Right atrium auricular region (tissue), 2 donors: ENCODE data around the gene NAA80. TPM values are rescaled to one million over a fixed set of nuclear protein-coding genes. Genes with fewer than 3 reads are reported as not detected.

ENCODE experiments used
- DNase-seq: peaks from one replicate; pipeline ENCODE4 v3.0.0-alpha.2; 2019; ENCODE audit warnings: low spot score
- H3K27ac ChIP-seq, 2 donors: fragments of 200-600 bp; sonication (generic); 1 replicate in 1 of 2; 2 replicates in 1 of 2; pipeline ENCODE4 v1.5.1; 2016 to 2019
- H3K27me3 ChIP-seq, 2 donors: fragments of 200-600 bp; sonication (generic); one replicate each; pipeline versions ENCODE4 v1.5.1 to v1.6.0; 2017 to 2019
- H3K36me3 ChIP-seq: fragments of 200-600 bp; sonication (generic); one replicate; pipeline ENCODE4 v1.5.1; 2016
- H3K4me1 ChIP-seq, 2 donors: fragments of 200-600 bp; sonication (generic); one replicate each; pipeline versions ENCODE4 v1.5.1 to v1.6.0; 2017 to 2019
- H3K4me3 ChIP-seq, 2 donors: fragments of 200-600 bp; sonication (generic); 1 replicate in 1 of 2; 2 replicates in 1 of 2; pipeline ENCODE4 v1.5.1; 2017 to 2019; ENCODE audit warnings: mild to moderate bottlenecking in 1 of 2, moderate library complexity in 1 of 2
- H3K9me3 ChIP-seq, 2 donors: fragments of 200-600 bp; sonication (generic); one replicate each; pipeline ENCODE4 v1.5.1; 2019
- CTCF ChIP-seq, 2 donors: fragments of 200-600 bp; sonication (generic); IDR thresholded peaks; one replicate each; pipeline ENCODE4 v1.5.1; 2019; ENCODE audit warnings: antibody characterized with exemption in 2 of 2
- total RNA-seq, 2 donors: library from RNA; depleted of rRNA; stranded (reverse); fragments of >200 nt; gene quantifications; one replicate each; pipeline ENCODE4 v1.1.0, GENCODE V29; 2016

Gene NAA80
- total RNA-seq, 2 donors from 2014 or later: 9.0 to 10.7 TPM

- Histone ChIP-seq H3K4me1 (peaks cover 0 to 46% of the 10 kb centered on the region in 2 donors), H3K27ac (no peak overlapping the region)
Observed at GRCh38 chr3:50297384-50297775, 1.8 kb downstream of the NAA80 start.

GRCh38 chr3:50296721-50297383 is 2.4 kb downstream of the NAA80 start:
- no peak for DNase-seq

More at GRCh38 chr3:50297384-50297775, 1.8 kb downstream of the NAA80 start:
- Histone ChIP-seq H3K9me3 (no peaks in the 10 kb centered on the region), H3K36me3 (no peaks in the 10 kb centered on the region), H3K4me3 (no peak overlapping the region), H3K27me3 (no peaks in the 10 kb centered on the region)
- no peak for DNase-seq
- TF ChIP-seq CTCF (IDR thresholded peaks at IDR 0.05): no peak

GRCh38 chr3:50295553-50296431 is 3.4 kb downstream of the NAA80 start:
- H3K4me1 ChIP-seq: peaks cover 0 to 49% of the 10 kb centered on the region in 2 donors
- H3K36me3 ChIP-seq: no peaks in the 10 kb centered on the region
- H3K9me3 ChIP-seq: no peaks in the 10 kb centered on the region
- H3K27ac ChIP-seq: no peak overlapping the region
- no peak for TF ChIP-seq CTCF (IDR thresholded peaks at IDR 0.05)
- H3K4me3 ChIP-seq: no peak overlapping the region
- H3K27me3 ChIP-seq: no peaks in the 10 kb centered on the region
- DNase-seq: no peak

More at GRCh38 chr3:50296721-50297383, 2.4 kb downstream of the NAA80 start:
- H3K27me3 ChIP-seq: no peaks in the 10 kb centered on the region
- H3K36me3 ChIP-seq: no peaks in the 10 kb centered on the region
- H3K9me3 ChIP-seq: no peaks in the 10 kb centered on the region
- H3K27ac ChIP-seq: no peak overlapping the region
- peaks cover 0 to 44% of the 10 kb centered on the region in 2 donors for H3K4me1 ChIP-seq
- no peak overlapping the region for H3K4me3 ChIP-seq
- TF ChIP-seq CTCF (IDR thresholded peaks at IDR 0.05): no peak

- Histone ChIP-seq H3K27ac (no peak overlapping the region), H3K27me3 (no peaks in the 10 kb centered on the region), H3K4me3 (no peak overlapping the region), H3K36me3 (peaks cover 8% of the 10 kb centered on the region), H3K4me1 (peaks cover 0 to 46% of the 10 kb centered on the region in 2 donors), H3K9me3 (no peaks in the 10 kb centered on the region)
- DNase-seq: no peak
- TF ChIP-seq CTCF (IDR thresholded peaks at IDR 0.05): no peak
Observed at GRCh38 chr3:50294492-50295403, 4.5 kb downstream of the NAA80 start.

GRCh38 chr3:50294089-50294488 is 5.1 kb downstream of the NAA80 start:
- no peak for DNase-seq
- Histone ChIP-seq H3K27me3 (no peaks in the 10 kb centered on the region), H3K36me3 (peaks cover 15% of the 10 kb centered on the region), H3K27ac (no peak overlapping the region), H3K4me1 (peaks cover 0 to 44% of the 10 kb centered on the region in 2 donors), H3K9me3 (no peaks in the 10 kb centered on the region), H3K4me3 (no peak overlapping the region)
- TF ChIP-seq CTCF (IDR thresholded peaks at IDR 0.05): no peak
